Muscle layer of duodenum (tissue), 2 donors: ENCODE data around the gene REG3G.

Experiments
- H3K27ac ChIP-seq: one replicate; pipeline ENCODE4 v1.7.0; 2013; ENCODE audit warnings: mild to moderate bottlenecking, low read length
- H3K27me3 ChIP-seq: one replicate; pipeline ENCODE4 v1.7.0; 2013; ENCODE audit warnings: low read depth, mild to moderate bottlenecking, control low read depth, low read length
- H3K36me3 ChIP-seq, 2 donors: one replicate each; pipeline ENCODE4 v1.7.0; 2013; ENCODE audit warnings: low read length in 2 of 2, control low read depth in 1 of 2, mild to moderate bottlenecking in 1 of 2; ENCODE audit not compliant: insufficient read depth in 2 of 2, control insufficient read depth in 1 of 2
- H3K4me1 ChIP-seq, 2 donors: one replicate each; pipeline ENCODE4 v1.7.0; 2013; ENCODE audit warnings: low read length in 2 of 2, mild to moderate bottlenecking in 2 of 2, control low read depth in 1 of 2, moderate library complexity in 1 of 2; ENCODE audit not compliant: insufficient read depth in 2 of 2, control insufficient read depth in 1 of 2
- H3K4me3 ChIP-seq, 2 donors: one replicate each; pipeline ENCODE4 v1.7.0; 2013; ENCODE audit warnings: low read length in 2 of 2, low read depth in 1 of 2, mild to moderate bottlenecking in 1 of 2
- H3K9me3 ChIP-seq, 2 donors: one replicate each; pipeline ENCODE4 v1.7.0; 2013; ENCODE audit warnings: low read length in 2 of 2, control low read depth in 1 of 2, mild to moderate bottlenecking in 1 of 2; ENCODE audit not compliant: control insufficient read depth in 1 of 2
- donor health status: healthy.

REG3G gene

GRCh38 chr2:79025421-79025820 lies at the start of gene REG3G:
Gene REG3G (plus strand): TSS chr2:79025702. CDS start chr2:79026094, 392 bp downstream.
- H3K27ac ChIP-seq: no peak within 1 kb of the TSS

GRCh38 chr2:78977661-78978145 lies 47.8 kb upstream of the REG3G start:
- H3K27me3 ChIP-seq: no peaks in the 10 kb centered on the region
- H3K9me3 ChIP-seq: no peaks in the 10 kb centered on the region
- no peak overlapping the region for H3K4me3 ChIP-seq
- no peaks in the 10 kb centered on the region for H3K36me3 ChIP-seq
- no peaks in the 10 kb centered on the region for H3K4me1 ChIP-seq
- H3K27ac ChIP-seq: no peak overlapping the region

More at GRCh38 chr2:79025421-79025820, at the start of gene REG3G:
- H3K4me1 ChIP-seq: no peaks in the 10 kb centered on the region
- H3K9me3 ChIP-seq: no peaks in the 10 kb centered on the region
- no peak within 1 kb of the TSS for H3K4me3 ChIP-seq
- H3K36me3 ChIP-seq: no peaks in the 10 kb centered on the region
- no peaks in the 10 kb centered on the region for H3K27me3 ChIP-seq

GRCh38 chr2:78978340-78978739 lies 47.2 kb upstream of the REG3G start:
- H3K36me3 ChIP-seq: no peaks in the 10 kb centered on the region
- H3K9me3 ChIP-seq: no peaks in the 10 kb centered on the region
- H3K27me3 ChIP-seq: no peaks in the 10 kb centered on the region
- no peaks in the 10 kb centered on the region for H3K4me1 ChIP-seq
- H3K27ac ChIP-seq: no peak overlapping the region
- H3K4me3 ChIP-seq: no peak overlapping the region

- Histone ChIP-seq H3K9me3 (no peaks in the 10 kb centered on the region), H3K4me1 (no peaks in the 10 kb centered on the region), H3K4me3 (no peak overlapping the region), H3K36me3 (no peaks in the 10 kb centered on the region), H3K27me3 (no peaks in the 10 kb centered on the region), H3K27ac (no peak overlapping the region)
Observed at GRCh38 chr2:78979380-78980151, 45.9 kb upstream of the REG3G start.

GRCh38 chr2:78980152-78980465 lies 45.4 kb upstream of the REG3G start:
- Histone ChIP-seq H3K4me3 (no peak overlapping the region), H3K9me3 (no peaks in the 10 kb centered on the region)

GRCh38 chr2:78980871-78981270 lies 44.6 kb upstream of the REG3G start:
- Histone ChIP-seq H3K4me3 (no peak overlapping the region), H3K27ac (no peak overlapping the region), H3K9me3 (no peaks in the 10 kb centered on the region), H3K36me3 (no peaks in the 10 kb centered on the region), H3K4me1 (no peaks in the 10 kb centered on the region), H3K27me3 (no peaks in the 10 kb centered on the region)

More at GRCh38 chr2:78980152-78980465, 45.4 kb upstream of the REG3G start:
- H3K4me1 ChIP-seq: no peaks in the 10 kb centered on the region
- no peaks in the 10 kb centered on the region for H3K36me3 ChIP-seq
- H3K27ac ChIP-seq: no peak overlapping the region
- H3K27me3 ChIP-seq: no peaks in the 10 kb centered on the region

- Histone ChIP-seq H3K4me3 (no peak overlapping the region), H3K27ac (no peak overlapping the region), H3K27me3 (no peaks in the 10 kb centered on the region), H3K9me3 (no peaks in the 10 kb centered on the region), H3K4me1 (no peaks in the 10 kb centered on the region), H3K36me3 (no peaks in the 10 kb centered on the region)
Observed at GRCh38 chr2:78982638-78983330, 42.7 kb upstream of the REG3G start.

- H3K27ac ChIP-seq: no peak overlapping the region
- no peaks in the 10 kb centered on the region for H3K4me1 ChIP-seq
Observed at GRCh38 chr2:78984386-78984785, 41.1 kb upstream of the REG3G start.

GRCh38 chr2:78985558-78985957 lies 39.9 kb upstream of the REG3G start:
- no peaks in the 10 kb centered on the region for H3K27me3 ChIP-seq
- no peaks in the 10 kb centered on the region for H3K9me3 ChIP-seq
- H3K4me1 ChIP-seq: no peaks in the 10 kb centered on the region
- H3K36me3 ChIP-seq: no peaks in the 10 kb centered on the region
- no peak overlapping the region for H3K4me3 ChIP-seq
- no peak overlapping the region for H3K27ac ChIP-seq

More at GRCh38 chr2:78984386-78984785, 41.1 kb upstream of the REG3G start:
- no peaks in the 10 kb centered on the region for H3K36me3 ChIP-seq
- H3K4me3 ChIP-seq: no peak overlapping the region
- no peaks in the 10 kb centered on the region for H3K27me3 ChIP-seq
- no peaks in the 10 kb centered on the region for H3K9me3 ChIP-seq

- Histone ChIP-seq H3K4me1 (peaks cover 0 to 10% of the 10 kb centered on the region in 2 donors), H3K36me3 (no peaks in the 10 kb centered on the region), H3K27me3 (peaks cover 4% of the 10 kb centered on the region), H3K4me3 (no peak overlapping the region), H3K9me3 (no peaks in the 10 kb centered on the region), H3K27ac (no peak overlapping the region)
Observed at GRCh38 chr2:78989051-78989450, 36.5 kb upstream of the REG3G start.

- no peak overlapping the region for H3K27ac ChIP-seq
- H3K4me3 ChIP-seq: peak overlapping the region; percentile 41 to 46
- H3K27me3 ChIP-seq: peaks cover 9% of the 10 kb centered on the region
- peaks cover 0 to 10% of the 10 kb centered on the region in 2 donors for H3K4me1 ChIP-seq
- no peaks in the 10 kb centered on the region for H3K36me3 ChIP-seq
- no peaks in the 10 kb centered on the region for H3K9me3 ChIP-seq
Observed at GRCh38 chr2:78992451-78992806, 33.1 kb upstream of the REG3G start.
